Uterus (tissue), 2 donors: ENCODE data around the gene MBTPS1.

ENCODE experiments used
- POLR2A ChIP-seq, 2 donors: fragments of 450-650 bp; IDR thresholded peaks; one replicate each; pipeline ENCODE4 v1.6.1; 2016; ENCODE audit warnings: antibody characterized with exemption in 2 of 2, mild to moderate bottlenecking in 1 of 2, moderate library complexity in 1 of 2
- TF ChIP-seq, protein P1 (sequence below), 4 experiments: fragments of 200-600 bp in 2 of 4; fragments of 450-650 bp in 2 of 4; sonication (generic) in 2 of 4; IDR thresholded peaks; one replicate each; pipeline ENCODE4 v1.5.1; 2016 to 2019; ENCODE audit warnings: antibody characterized with exemption in 4 of 4, mild to moderate bottlenecking in 2 of 4, moderate library complexity in 1 of 4

DNA sequence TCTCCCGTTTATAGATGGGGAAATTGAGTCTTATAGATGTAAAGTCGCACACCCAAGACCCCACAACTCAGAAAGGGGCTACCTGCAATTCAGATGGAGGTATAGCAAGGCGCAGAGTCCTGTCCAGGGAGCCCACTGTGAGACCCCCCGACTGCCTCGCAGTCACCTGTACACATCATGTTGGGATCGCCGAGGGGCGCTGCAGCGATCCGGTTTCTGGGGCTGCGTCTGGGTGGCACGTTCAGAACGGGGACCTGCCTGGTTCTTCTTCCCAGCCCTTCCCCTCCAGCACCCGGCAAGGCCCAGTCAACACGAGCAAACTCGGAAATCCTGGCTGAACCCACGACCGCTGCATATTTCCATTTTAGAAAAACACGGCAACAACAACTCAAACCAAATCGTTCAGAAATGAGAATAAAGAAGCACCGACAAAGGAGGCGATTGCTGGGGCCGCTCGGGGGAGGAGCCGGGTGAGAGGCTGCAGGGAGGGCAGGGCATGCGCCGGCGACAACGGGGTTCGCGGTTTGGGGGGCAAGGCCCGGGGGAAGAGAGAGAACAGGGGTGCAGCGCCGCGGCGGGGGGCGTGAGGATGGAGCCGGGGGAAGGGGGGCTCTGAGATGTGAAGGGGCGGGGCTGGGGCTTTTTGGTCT lies 27.6 kb upstream of the MBTPS1 start:
- TF ChIP-seq, protein P1, sequence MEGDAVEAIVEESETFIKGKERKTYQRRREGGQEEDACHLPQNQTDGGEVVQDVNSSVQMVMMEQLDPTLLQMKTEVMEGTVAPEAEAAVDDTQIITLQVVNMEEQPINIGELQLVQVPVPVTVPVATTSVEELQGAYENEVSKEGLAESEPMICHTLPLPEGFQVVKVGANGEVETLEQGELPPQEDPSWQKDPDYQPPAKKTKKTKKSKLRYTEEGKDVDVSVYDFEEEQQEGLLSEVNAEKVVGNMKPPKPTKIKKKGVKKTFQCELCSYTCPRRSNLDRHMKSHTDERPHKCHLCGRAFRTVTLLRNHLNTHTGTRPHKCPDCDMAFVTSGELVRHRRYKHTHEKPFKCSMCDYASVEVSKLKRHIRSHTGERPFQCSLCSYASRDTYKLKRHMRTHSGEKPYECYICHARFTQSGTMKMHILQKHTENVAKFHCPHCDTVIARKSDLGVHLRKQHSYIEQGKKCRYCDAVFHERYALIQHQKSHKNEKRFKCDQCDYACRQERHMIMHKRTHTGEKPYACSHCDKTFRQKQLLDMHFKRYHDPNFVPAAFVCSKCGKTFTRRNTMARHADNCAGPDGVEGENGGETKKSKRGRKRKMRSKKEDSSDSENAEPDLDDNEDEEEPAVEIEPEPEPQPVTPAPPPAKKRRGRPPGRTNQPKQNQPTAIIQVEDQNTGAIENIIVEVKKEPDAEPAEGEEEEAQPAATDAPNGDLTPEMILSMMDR (IDR thresholded peaks at IDR 0.05) = no peak
- TF ChIP-seq POLR2A (IDR thresholded peaks at IDR 0.05) = no peak
